DMS114 treated with DMSO at 0.1 percent for 48 hours (cell line): ENCODE data around the gene DPF3.

Source experiments
- DNase-seq: peaks from one replicate; lab custom pipeline; 2025; ENCODE audit not compliant: unreplicated experiment; lab: John Stamatoyannopoulos, UW

Gene DPF3

DNA sequence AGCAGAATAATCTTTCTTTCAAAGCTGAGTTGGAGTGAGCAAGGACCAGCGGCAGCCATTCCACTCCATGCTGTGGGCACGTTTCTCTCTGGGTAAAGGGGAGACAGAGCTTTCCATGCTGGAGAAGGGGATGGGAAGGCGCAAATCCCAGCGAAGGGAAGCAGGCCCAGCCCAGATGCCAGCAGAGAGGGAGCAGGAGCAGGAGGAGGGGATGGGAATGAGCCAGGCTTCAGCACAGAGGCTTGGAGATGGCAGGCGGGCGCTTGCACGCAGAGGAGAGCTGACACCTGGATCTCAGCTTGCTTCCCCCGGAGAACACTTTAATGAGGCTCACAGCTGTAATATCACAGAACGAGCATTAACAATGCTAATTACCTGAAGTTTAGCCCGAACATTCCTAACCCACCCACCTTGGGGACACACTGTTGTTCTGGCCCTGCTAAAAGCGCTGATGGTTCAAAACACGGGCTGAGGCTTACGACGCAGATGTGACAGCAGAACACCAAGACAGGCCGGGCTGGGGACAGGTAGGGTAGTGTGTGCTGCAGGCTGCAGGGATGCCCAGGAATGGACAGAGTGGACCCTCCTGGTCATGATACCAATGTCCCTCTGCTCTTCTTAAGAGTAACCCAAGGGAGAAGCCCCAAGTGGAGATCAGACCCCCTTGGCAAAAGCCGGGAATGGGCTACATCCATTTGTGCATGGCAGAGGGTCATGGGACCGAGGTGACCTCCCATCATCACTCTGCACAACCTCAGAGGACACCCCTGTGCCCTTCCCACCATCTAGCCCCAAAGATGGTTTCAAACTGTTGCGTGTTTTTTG is 288.6 kb downstream of the DPF3 start:
- DNase-seq, result no peak

DNA sequence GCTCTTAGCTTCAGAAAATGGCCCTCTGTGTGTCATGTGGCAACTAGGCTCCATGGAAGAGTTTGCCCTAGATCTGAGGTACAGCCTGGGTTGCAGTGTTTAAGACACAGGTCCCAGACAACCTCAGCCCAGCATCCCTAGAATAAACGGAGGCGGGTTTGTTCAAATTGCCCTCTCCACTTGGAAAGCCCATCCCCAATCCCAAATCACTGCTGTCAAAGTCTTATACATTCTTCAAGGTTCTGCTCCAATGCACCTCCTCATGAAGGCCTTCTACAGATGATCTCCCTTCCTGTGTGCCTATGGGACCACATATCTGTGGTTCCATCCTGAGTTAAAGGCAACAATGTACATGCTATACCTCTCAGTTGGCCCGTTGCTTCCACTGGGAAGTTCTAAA is 289.8 kb downstream of the DPF3 start:
- DNase-seq, result no peak

GRCh38 chr14:72603639-72604038 is 290.3 kb downstream of the DPF3 start:
- no peak for DNase-seq

GRCh38 chr14:72600551-72601330 is 293.2 kb downstream of the DPF3 start:
- no peak for DNase-seq

DNA sequence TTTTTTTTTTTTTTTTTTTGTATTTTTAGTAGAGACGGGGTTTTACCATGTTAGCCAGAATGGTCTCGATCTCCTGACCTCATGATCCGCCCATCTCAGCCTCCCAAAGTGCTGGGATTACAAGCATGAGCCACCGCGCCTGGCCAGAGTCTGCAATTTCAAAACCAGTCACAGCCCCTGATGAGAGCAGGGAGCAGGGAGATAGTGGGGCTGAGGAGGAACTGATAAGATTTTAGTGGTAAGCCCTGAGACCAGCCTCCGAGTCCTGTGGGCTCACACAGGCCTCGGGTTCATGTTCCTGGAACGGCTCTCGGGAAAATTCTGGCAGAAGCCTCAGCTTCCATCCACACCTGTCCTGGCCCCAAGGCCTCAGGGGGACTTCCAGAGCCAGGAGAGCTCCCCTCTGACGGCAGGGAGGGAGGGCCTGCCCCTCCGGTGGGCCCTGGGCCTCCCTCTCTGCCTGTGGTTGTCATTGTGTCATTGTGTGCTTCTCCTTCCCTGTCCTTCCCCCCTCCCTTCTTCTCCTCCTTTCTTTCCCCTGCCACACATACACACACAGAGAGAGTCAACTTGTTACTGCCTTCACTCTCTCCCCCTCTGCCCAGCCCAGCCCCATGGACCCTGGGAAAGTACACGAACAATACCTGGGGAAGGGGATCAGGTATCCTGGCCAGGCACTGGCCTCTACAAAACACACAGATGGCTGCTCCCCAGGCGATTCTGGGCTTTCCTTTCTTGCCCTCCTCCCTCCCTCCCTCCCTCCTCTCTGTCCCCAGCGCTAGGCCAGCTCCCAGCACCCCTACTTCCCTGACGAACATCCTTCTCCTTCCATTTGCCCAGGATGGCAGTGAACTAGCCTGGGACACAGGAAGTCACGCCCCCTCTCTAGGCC is 294.1 kb downstream of the DPF3 start:
- DNase-seq, result no peak

GRCh38 chr14:72598306-72598705 is 295.6 kb downstream of the DPF3 start:
- no peak for DNase-seq

GRCh38 chr14:72597252-72598233 is 296.4 kb downstream of the DPF3 start:
- DNase-seq, result no peak

DNA sequence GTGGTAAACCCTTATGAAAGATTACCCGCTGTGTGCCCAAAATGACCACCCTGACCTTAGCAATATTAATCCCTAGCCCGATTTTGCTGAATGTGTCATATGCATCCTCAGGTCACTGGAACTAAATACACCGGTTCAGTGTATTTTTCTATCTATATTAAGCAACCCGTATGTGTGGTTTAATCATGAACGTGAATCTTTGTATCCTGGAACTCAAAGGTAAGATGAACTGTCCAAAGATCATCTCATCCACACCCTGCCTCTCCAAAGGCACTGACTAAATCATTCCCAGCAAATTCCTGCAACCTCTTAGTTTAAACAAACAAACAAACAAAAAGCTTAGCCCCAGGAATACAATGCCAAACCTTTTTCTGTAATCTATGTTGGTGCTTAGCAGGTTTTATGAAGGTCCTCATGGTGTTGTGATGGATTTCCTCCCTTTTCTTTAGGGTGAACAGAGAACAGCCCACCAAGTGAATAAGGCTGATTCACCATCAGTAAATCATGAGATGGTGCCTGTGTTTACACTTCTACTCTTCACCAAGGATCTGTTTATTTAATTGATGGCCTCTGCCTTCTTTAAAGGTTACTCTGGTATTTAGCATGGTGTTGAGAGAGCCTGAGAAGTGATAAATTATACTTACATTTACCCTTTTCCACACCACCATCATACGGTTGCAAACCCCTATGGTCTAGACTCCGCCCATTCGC is 298.6 kb downstream of the DPF3 start:
- no peak for DNase-seq

DNA sequence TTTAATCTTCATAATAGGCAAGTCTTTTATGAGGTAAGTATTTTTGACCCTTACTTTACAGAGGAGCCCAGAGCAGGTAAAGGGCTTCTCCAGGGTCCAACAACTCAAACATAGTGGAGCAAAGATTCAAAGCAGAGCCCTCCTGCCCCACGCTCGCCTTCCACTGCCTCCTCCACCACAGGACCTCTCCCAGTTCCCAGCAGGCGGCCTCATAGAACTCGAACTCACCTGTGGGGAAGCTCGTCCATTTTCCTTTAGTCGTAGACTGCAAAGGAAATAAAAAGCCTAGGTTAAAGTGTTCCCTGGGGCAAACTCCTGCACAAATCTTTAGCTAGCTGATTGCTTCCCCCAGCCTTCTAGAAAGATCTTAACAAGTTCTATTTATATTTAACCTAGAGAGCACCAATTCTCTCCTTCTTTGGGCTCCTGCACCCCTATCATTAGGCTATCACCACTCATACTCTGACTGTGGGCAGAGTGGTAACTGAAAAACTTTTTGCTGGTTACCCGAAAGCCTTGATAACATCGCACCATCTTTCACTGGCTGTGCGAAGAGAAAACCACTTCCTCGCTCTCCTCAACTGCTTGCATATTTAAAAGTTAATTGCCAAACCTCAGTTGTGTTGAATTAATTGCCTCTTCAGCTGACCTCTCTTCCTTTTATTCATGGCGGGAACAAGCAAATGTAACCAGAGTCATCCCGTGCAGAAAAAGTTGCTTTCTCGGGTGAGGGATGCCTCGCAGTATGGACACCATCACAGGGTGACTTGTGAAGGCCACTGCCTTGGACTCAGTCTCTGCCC is 299.6 kb downstream of the DPF3 start:
- DNase-seq, result no peak

DNA sequence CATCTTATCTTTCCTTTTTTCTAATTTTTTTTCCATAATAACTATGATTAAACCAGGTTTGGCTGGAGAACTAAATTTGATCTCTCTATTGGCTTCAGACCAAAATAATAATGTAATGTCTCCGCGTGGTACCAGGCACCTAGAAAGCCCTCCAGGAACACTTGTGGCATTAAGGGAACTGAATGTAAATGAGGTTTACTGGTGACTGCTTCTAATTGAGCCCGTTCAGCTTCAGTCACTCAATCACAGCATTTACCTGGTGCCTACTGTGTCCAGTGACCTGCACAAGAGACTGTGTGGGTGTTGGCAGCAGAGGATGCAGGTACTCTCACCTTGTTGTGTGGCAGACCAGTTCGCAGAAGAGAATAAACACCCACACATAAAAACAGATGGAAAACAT is 302.5 kb downstream of the DPF3 start:
- DNase-seq, result no peak

DNA sequence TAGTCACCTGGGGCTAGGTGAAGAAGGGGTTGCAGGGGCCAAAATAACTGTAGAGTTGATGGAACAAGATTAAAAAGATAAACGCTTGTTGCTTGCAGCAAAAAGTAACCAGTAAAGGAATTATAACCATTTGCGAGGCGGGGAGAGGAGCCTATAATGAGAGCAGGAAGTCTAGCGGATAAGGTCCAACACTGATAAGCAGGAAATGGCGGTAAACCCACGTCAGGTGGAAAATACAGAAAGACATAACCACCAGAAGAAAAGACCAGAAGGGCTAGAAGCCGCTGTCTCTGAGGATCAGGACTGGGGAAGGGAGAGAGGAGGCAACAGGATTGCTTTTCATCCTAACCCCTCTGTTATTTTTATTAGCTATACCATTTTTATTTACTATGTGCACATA is 303.3 kb downstream of the DPF3 start:
- DNase-seq, result no peak

- no peak for DNase-seq
Observed at GRCh38 chr14:72589652-72590051, 304.2 kb downstream of the DPF3 start.

GRCh38 chr14:72588521-72588920 is 305.4 kb downstream of the DPF3 start:
- DNase-seq, result no peak

DNA sequence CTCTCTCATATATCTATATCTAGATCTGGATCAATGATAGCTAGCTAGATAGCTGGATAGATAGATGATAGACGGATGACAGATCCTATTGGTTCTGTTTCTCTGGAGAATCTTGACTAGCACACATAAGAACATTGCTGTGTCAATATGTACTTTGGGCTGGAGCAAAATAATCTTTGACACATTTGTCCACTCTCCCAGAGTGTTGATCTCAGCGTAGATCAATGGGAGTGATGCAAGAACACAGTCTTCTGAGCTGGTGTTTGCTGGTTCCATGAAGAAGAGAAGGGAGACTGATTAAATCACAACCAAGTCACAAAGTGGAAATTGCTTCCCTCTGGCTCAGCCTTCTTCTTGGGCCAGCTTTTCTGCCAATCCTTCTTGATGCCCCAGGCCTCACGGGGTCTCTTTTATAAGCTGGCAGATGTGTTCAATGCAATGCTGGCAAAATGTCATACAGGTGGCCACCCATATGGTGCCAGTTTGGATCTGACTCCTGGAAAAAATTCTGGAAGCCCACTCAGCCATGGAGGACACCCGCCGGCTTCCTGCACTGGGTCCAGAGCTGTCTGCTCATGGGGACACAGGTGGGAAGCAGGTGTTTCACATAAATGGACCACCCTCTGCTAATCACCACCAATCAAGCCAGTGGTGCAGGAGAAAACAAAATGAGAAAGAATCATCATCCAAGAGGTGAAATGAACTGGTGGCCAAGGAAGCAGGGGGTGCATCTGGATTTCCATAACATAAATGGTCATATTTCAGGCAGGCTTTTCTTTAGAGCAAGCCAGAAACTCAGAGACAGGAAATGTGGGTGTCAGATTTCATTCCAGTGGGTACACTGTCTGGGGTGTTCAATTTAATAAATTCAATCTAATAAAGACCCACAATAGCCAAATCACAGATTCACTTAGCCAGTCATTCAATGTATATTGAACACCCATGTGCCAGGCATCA is 310.3 kb downstream of the DPF3 start:
- DNase-seq, result no peak

DNA sequence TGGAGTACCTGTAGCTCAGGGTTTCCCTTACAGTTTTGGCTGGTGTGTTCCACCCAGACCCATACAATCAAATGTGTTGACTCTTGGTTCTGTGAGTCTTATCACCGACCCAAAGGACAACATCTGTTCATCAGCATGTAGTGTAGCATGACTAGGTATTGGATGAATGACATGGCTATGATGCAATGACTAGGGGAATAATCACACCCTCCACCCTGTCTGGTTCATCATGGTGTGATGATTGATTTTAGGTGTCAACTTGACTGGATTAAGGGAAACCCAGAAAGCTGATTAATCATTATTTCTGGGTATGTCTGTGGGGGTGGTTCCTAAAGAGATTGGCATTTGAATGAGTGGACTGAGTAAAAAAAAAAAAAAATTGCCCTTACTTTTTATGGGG is 311.3 kb downstream of the DPF3 start:
- DNase-seq, result no peak

- no peak for DNase-seq
Observed at GRCh38 chr14:72578514-72578913, 315.4 kb downstream of the DPF3 start.

- DNase-seq, result no peak
Observed at GRCh38 chr14:72577521-72577920, 316.4 kb downstream of the DPF3 start.

DNA sequence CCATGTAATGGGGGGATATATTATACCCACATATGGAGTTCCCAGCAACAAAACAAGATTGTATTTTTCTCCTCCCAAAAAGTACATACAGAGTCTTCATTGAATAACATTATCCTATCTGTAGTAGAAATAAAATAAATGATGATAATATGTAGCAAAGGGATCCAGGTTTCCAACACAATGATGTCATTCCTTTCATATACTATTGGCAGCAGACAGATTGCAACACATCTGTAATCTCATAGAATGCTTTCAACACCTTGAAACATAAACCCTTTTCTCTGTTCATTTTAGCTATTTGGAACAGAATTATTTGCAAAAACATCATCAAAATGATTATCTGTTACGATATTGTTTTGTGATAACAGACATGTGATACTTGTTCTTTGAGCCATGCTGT is 317.6 kb downstream of the DPF3 start:
- DNase-seq, result no peak
